Measurements from ENCODE around the gene REM2.

Gene REM2

DNA sequence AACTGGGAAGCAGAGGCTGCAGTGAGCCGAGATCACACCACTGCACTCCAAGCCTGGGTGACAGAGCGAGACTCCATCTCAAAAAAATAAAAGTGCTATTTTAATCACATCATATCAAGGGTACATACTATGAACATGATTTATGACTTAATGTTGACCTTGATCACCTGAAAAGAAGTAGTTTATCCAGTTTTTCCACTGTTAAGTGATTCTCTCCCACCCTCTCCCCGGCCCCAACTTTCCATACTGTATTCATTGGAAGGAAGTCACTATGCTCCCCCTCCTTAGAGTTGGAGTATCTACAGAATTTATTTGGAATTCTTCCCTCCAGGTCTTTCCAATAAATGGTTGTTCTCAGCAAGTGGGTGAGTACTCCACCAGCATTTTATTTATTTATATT, 49.1 kb downstream of the REM2 start:
- DNase-seq, result no peak

DNA sequence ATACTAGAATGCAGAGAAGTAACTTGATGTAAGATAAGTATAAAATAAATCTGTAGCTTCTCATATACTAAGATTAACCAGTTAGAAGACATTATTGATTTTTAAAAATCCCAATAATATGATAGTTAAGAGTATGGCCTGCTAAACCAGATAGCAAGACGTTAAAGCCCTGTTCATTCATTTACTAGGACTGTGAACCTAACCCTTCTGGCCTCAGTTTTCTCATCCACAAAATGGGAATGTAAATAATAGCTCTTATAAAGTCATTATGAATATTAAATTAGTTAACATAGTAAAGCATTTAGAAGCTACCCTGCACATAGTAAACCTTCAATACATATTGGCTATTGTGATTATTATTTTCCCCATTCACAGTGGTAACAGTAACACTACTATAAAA, 52.1 kb downstream of the REM2 start:
- DNase-seq, result no peak

Measured in bone marrow (tissue), 2 donors.